Endothelial cell of hepatic sinusoid (primary cell): Measurements from ENCODE around the gene ZMYM2.

Experiments used
- in situ Hi-C: cut with HindIII; loops from 2 replicates; pipeline ENCODE4 v1.10.0; 2017; ENCODE audit warnings: low sequenced_read_pairs

The ZMYM2 gene

DNA sequence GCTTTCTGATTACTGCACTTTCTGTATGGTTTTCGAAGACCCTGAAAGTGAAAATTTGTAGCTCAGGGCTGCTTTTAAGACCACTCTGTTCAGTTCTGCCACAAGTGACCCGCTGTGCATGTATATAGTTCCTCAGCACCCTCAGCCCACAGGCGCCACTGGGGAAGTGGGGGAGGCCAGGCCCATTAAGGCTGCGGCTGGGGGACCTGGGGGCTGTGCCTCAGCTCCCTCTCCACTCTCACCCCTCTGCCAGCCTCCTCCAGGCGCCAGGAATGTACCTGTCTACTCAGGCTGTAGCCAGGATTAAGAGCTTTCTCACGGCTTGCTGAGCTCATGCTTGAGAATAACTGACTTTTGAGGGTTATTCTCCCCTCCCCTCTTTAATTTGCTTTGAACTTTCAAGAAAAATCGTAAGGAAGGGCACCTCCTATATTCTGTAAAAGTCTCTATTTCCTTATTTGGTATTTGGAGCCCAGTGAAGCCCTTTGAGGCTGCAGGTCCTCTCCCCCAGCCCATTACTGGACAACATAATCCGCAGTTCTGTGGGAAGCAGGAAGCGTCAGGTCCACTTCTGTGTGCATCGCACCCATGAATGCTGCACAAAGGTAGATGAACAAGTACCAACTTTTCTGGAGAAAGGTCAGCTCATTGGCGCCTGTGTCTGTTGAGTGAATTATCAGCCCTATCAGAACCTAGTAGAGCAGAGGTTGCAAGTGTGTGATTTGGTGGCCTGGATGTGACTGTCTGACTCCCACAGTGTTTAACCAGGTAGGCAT, 172.7 kb downstream of the ZMYM2 start:
- in situ Hi-C loops, result no loop called here

DNA sequence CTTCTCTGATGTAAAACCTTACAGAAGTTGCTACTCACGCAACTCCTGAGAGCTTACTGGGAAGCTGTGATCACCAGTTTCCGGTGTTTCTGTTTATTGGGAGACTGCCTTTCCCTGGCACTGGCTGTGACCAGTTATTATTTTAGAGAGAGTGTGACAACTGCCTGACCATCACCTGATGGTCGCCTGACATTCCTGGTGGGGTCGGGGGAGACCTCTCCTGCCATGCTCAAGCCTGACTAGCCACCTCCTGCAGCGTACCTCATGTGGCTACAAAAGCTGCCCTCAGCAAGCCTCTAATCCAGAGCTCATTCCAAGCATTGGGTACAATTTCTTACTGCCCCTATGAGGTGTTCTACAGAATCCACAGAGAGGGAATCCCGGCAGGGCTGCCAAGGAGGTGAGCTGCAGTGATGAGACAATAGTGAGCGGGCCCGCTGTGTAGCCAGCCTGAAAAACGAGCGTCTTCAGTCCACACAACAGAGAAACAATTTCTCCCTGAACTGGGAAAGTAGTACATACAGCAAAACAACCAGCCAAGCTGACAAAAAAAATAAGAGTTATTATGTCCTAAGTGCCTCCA, 173.6 kb downstream of the ZMYM2 start:
- in situ Hi-C loops, result no loop called here

DNA sequence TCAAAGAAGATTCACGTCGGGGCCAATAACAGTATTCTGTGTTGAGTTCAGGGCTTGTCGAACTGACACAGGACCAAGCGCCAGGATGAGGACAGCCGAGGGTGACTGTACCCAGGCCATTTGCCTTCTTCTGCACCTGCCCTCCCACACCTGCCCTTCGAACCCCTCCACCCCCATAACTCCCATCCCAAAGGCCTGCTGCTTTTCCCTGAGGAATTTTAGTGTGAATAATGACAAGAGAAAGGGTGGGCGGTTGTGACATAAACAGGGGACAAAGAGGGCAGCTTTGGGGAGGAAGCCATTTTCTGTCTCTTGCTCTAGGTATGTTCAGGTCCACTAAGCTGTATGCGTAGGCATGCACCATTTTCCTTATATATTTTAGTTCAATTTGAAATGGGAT, 176.2 kb downstream of the ZMYM2 start:
- in situ Hi-C loops, result loop anchor here (5.0 kb wide), 1 partner anchor 37 kb away; no protein-coding TSS in a partner anchor

GRCh38 chr13:20136781-20137703, 178.5 kb downstream of the ZMYM2 start:
- in situ Hi-C loops, result loop anchor here (5.0 kb wide), 1 partner anchor 40 kb away; no protein-coding TSS in a partner anchor

DNA sequence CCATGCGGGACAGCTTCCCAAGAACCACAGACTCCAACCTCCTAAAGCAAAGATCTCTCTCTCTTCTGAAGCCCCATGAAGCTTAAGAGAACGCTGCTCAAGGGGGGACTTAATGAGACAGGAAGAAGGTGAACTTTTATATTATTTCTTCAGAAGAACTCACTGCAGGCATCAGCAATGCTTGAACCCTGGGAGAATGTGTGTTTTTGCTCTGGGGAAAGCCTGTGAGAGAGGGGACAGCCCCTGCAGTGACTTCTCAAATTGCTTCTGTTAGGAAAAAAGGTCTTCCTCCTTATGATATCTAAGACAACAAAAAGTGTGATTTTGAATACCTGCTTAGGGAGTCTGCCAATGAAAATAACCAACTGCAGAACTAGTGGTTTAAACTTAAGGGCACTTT, 179.3 kb downstream of the ZMYM2 start:
- in situ Hi-C loops, result loop anchor here (5.0 kb wide), 1 partner anchor 41 kb away; no protein-coding TSS in a partner anchor

DNA sequence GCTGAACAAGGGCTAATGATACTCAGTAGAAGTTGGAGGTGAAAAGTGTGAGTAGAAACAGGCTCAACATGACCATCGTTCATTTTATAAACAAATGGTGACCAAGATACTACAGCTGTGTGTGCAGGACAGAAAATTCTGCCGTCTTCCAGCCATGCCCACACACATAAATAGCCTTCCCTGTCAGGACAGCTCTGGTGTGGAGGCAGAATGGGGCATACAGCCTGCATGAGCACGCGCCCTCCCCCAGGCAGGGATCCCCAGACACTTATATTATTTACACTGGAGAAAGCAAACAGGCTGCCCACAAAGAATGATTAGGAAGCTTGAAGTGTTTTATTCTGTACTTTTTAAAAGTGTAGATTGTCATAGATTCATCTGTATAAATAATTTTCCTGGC, 182.0 kb downstream of the ZMYM2 start:
- in situ Hi-C loops, result no loop called here
